HG02610 (cell line): Measurements from ENCODE around the gene C1orf232.

Experiments used
- ATAC-seq: cut with Tn5 transposase; IDR thresholded peaks from one replicate; pipeline ENCODE4 v1.9.1; 2021; ENCODE audit warnings: mild to moderate bottlenecking, moderate library complexity; ENCODE audit not compliant: unreplicated experiment

C1orf232 gene

GRCh38 chr1:26180010-26180506 is 11.3 kb upstream of the C1orf232 start:
- no peak for ATAC-seq

DNA sequence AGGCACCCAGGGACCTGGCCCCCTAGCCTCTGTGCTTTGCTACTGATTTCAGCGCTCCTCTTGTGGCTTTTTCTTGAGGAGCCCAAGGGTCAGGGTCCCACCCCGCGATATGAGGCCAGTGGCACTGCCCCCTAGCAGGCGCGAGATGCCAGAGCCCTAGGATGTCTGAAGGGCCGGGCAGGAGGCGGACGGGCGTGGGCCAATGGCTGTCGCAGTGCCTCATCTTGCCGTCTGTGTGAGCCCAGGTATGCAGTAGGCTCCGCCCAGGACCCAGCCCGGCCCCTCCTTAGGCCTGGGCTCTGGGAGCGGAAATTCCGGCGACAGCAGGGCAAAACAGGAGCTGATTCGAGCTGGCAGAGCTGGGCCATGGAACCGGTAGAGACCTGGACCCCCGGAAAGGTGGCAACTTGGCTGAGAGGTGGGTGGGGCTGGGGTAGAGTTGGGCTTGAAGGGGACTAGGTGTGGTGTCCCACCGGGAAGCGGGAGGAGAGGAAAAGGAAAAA is 8.5 kb upstream of the C1orf232 start, which contains the start of gene CNKSR1:
Gene CNKSR1, plus strand, starts transcription at position 310 of the 503 bp plus-strand sequence. Its CDS starts 57 bp downstream, at position 367.
- ATAC-seq: no peak

GRCh38 chr1:26175346-26175745 is 6.6 kb upstream of the C1orf232 start:
- ATAC-seq: no peak

GRCh38 chr1:26171084-26172072 is 2.6 kb upstream of the C1orf232 start, which contains the start of gene ZNF593OS:
Gene ZNF593OS (minus strand): TSS chr1:26171832. CDS start chr1:26171661, 171 bp downstream.
- ATAC-seq: no peak

DNA sequence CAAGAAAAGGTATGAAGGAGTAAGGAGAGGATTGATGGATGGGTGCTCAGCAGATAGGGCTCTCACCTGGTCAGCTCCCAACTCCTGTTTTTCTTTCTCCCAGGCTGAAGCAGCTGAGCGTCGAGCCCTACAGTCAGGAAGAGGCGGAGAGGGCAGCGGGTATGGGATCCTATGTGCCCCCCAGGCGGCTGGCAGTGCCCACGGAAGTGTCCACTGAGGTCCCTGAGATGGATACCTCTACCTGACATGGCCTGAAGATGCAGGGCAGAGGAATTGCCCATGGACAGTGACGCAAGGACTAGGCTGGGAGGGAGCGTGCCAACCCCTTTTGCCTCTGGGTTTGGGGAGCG is 1.7 kb upstream of the C1orf232 start:
- no peak for ATAC-seq

- peak; percentile 92 for ATAC-seq
Measured at GRCh38 chr1:26169669-26170471, 1.1 kb upstream of the C1orf232 start, which contains the start of gene ZNF593. Gene ZNF593 (plus strand): TSS chr1:26169908. CDS start chr1:26169984, 76 bp downstream.

- no peak for ATAC-seq
Measured at GRCh38 chr1:26169198-26169554, 413 bp upstream of the C1orf232 start.

- ATAC-seq: no peak
Measured at GRCh38 chr1:26166719-26167281, 2.0 kb downstream of the C1orf232 start.

- ATAC-seq: no peak
Measured at GRCh38 chr1:26164861-26165842, 3.6 kb downstream of the C1orf232 start.

DNA sequence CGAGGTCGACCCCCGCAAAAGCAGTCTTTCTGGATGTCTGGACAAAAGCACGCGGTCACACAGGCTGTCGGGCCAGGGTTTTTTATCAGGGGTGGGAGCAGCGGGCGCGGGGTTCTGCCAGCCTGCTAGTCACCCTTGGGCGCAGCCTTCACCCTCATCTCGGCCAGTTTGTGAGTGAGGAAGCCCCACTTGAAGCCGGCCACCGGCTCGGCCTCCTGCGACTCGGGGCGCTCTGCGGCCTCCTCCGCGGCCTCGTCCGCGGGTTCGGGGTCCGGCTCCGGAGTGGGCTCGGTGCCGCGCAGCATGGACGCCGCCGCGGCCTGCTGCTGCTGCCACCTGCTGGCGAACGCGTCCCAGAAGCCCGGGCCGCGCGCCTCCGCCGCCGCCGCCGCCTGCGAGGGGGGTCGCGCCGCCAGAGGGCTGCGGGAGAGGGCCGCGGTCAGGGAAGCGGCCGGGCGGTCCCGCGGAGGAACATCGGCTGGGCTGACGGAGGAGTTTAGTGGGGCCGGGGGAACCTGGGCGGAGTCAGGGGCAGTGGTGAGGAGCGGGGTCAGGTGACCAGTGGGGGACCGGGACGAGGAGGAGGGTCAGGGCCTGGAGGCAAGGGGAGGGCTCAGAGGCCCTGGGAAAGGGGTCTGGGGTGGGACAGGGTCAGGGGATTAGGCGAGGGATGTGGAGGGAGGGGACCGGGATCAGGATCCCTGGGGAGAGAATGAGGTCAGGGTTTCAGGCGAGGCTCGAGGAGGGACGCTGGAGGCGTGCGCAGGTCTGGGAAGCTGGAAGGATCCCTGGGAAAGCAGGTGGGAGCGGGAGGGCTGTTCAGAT is 4.5 kb downstream of the C1orf232 start:
- ATAC-seq: no peak

DNA sequence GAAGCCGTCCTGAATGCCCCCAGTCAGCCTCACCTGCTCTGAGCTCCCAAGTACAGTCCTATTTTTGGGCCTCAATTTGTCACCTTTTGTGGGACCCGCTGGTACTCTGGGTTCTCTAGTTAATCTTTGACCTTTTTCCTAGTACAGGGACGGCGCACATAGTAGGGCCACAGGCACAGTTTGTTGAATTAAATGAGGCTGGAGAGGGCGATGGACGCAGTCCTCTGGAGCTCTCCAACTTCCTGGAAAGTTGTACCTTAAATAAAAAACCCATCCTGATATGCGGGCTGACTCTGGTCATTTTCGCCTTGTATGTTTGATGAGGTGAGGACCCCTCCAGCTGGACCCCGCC is 5.1 kb downstream of the C1orf232 start:
- no peak for ATAC-seq

DNA sequence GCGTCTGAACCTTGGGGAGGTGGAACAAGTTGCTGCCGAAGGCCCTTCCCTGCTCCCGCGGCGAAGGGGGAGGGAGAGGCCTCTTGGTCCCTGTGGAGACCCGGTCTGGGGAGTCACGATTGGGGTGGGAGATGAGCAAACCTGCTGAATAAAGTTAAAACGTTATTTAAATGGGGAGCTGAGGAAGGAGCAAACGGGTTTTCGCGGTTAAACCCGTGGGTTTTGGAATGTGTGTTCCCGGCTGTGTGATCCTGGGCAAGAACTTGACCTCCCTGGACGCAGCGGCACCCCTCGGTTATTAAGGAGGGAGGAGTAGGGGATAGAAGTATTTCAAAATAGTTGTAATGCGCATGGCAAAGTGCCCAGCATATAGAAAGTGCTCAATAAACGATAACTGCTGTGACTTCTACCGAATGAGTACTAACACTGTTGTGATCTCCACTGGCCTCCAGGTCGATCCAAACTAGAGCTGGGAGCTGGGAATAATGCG is 6.5 kb downstream of the C1orf232 start:
- ATAC-seq: no peak

- no peak for ATAC-seq
Measured at GRCh38 chr1:26161415-26162219, 7.1 kb downstream of the C1orf232 start.

DNA sequence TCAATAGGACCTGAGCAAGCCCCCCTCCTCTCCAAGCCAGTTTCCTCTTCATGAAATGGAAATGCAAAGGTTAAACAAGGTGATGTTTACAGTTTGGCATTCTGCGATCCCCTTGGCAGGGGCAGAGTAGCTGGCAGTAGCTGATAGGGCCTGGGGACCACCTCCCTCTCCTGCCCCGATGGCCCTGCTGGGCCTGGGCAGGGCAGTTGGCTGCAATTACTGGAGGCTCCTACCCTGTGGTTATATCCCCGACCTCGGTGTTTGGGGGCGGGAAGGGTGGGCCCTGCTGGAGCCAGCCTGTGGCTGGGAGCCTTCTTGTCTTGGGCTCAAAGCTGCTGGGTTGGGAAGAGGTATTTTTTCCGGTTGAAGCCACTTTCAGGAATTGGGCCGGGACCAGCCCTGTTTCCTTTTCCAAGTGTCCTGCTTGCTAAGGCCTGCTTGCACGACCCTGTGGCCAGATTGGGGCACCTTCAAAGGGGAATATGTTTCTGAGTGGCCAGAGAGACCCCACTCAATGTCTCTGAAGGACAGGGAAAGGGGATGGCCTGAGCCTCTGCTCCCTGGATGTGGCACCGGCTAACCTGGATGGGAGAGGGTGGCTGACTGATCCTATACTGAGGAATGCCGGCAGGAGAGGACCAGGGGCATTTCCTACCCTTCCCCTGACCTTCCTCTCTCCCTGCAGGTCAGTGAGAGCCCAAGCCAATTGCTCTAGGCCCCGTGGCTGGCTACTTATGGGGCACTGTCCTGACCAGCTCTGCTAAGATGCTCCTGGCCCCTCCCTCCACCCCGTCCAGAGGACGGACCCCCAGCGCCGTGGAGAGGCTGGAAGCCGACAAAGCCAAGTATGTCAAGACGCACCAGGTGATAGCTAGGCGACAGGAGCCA is 8.0 kb downstream of the C1orf232 start:
- no peak for ATAC-seq

DNA sequence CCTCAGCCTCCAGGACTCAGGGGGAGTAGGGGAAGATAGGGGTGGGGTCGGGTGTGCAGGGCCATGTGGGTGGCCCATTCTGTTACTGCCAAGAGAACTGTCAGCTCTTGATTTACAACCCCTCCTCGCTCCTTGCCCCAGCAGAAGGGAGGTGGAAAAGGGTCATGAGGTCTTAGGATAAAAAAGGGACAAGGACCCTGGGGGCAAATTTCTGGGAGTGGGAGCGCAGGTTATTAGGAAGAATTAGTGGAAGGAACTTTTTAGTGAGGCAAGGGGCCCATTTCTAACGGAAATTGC is 9.1 kb downstream of the C1orf232 start:
- ATAC-seq: no peak

DNA sequence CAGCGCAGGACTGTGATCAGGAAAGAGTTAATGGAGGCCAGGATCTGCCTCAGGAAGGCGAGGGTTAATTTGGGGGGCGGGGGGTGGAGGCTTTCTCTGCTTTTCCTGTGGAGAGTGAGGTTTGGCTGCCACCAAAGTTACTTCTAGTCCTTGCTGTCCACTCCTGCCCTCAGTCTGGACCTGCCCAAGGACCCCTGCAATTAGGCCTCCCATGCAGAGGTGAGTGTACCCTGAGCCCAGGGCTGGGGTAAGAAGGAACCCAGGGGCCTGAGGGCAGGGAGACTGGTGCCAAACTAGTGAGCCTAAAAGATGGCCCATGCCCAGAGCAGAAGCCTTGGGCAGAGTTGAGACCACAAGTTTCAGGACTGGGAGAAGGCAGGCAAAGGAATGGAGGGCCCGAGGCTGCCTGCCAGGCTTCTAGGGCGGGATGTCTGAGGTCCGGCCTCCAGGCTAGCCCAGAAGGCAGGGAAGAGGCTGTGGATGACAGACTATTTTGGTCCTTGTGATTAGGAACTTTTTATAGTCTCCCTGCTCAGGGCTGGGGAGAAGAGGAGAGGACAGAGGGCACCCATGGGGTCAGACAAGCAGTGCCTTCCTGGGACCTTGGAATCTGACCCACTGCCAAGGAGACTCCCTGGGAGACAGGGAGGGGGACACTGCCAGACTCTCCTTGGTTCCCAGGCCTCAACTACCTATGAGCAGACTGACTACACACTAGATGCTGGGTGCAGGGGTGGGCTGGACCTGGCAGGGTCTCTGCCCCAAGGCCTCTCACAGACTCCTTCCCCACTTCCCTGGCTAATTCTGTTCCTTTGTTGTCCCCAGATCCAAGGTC is 9.6 kb downstream of the C1orf232 start, which contains the start of gene FAM110D:
Gene FAM110D, plus strand, starts transcription at position 172 of the 835 bp plus-strand sequence. CDS start 2,213 bp downstream, outside the sequence.
- ATAC-seq: no peak
